Measurements from ENCODE around the gene SSNA1.

GRCh38 chr9:137190315-137190856, 1.9 kb downstream of the SSNA1 start:
- TF ChIP-seq MXI1 (conservative IDR thresholded peaks at IDR 0.05; ENCODE audit: poor library complexity, severe bottlenecking), result no peak
- TF ChIP-seq, protein P1, sequence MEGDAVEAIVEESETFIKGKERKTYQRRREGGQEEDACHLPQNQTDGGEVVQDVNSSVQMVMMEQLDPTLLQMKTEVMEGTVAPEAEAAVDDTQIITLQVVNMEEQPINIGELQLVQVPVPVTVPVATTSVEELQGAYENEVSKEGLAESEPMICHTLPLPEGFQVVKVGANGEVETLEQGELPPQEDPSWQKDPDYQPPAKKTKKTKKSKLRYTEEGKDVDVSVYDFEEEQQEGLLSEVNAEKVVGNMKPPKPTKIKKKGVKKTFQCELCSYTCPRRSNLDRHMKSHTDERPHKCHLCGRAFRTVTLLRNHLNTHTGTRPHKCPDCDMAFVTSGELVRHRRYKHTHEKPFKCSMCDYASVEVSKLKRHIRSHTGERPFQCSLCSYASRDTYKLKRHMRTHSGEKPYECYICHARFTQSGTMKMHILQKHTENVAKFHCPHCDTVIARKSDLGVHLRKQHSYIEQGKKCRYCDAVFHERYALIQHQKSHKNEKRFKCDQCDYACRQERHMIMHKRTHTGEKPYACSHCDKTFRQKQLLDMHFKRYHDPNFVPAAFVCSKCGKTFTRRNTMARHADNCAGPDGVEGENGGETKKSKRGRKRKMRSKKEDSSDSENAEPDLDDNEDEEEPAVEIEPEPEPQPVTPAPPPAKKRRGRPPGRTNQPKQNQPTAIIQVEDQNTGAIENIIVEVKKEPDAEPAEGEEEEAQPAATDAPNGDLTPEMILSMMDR (IDR thresholded peaks at IDR 0.05; ENCODE audit: poor library complexity, severe bottlenecking), result no peak
- TF ChIP-seq RAD21 (conservative IDR thresholded peaks at IDR 0.05), result no peak
- TF ChIP-seq, protein P2, sequence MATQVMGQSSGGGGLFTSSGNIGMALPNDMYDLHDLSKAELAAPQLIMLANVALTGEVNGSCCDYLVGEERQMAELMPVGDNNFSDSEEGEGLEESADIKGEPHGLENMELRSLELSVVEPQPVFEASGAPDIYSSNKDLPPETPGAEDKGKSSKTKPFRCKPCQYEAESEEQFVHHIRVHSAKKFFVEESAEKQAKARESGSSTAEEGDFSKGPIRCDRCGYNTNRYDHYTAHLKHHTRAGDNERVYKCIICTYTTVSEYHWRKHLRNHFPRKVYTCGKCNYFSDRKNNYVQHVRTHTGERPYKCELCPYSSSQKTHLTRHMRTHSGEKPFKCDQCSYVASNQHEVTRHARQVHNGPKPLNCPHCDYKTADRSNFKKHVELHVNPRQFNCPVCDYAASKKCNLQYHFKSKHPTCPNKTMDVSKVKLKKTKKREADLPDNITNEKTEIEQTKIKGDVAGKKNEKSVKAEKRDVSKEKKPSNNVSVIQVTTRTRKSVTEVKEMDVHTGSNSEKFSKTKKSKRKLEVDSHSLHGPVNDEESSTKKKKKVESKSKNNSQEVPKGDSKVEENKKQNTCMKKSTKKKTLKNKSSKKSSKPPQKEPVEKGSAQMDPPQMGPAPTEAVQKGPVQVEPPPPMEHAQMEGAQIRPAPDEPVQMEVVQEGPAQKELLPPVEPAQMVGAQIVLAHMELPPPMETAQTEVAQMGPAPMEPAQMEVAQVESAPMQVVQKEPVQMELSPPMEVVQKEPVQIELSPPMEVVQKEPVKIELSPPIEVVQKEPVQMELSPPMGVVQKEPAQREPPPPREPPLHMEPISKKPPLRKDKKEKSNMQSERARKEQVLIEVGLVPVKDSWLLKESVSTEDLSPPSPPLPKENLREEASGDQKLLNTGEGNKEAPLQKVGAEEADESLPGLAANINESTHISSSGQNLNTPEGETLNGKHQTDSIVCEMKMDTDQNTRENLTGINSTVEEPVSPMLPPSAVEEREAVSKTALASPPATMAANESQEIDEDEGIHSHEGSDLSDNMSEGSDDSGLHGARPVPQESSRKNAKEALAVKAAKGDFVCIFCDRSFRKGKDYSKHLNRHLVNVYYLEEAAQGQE (IDR thresholded peaks at IDR 0.05; ENCODE audit: borderline replicate concordance), result no peak
- TF ChIP-seq EZH2 (IDR thresholded peaks at IDR 0.05; ENCODE audit: borderline replicate concordance, insufficient read depth, low read length, poor library complexity, severe bottlenecking), result no peak
- no peak for TF ChIP-seq EP300 (conservative IDR thresholded peaks at IDR 0.05; ENCODE audit: poor library complexity, severe bottlenecking)
- TF ChIP-seq TAF1 (IDR thresholded peaks at IDR 0.05; ENCODE audit: low read depth), result no peak
- no peak for TF ChIP-seq POLR2AphosphoS5 (IDR thresholded peaks at IDR 0.05)

All from neural cell (in vitro differentiated cells).